ENCODE results near the gene ERCC6.

Gene ERCC6

GRCh38 chr10:49543604-49544003 is 4.7 kb upstream of the ERCC6 start:
- no peak for DNase-seq

- no peak for DNase-seq
Measured at GRCh38 chr10:49542353-49542752, 3.4 kb upstream of the ERCC6 start.

GRCh38 chr10:49541762-49542161 is 2.8 kb upstream of the ERCC6 start:
- no peak for DNase-seq

GRCh38 chr10:49540056-49540797 is 1.3 kb upstream of the ERCC6 start:
- no peak for DNase-seq

- peak; percentile 82 for DNase-seq
Measured at GRCh38 chr10:49539320-49539885, 482 bp upstream of the ERCC6 start.

GRCh38 chr10:49534670-49535381 is 4.1 kb downstream of the ERCC6 start:
- DNase-seq: no peak

- no peak for DNase-seq
Measured at GRCh38 chr10:49532461-49532860, 6.5 kb downstream of the ERCC6 start.

GRCh38 chr10:49528977-49529506 is 9.9 kb downstream of the ERCC6 start:
- no peak for DNase-seq

GRCh38 chr10:49527850-49528249 is 11.1 kb downstream of the ERCC6 start:
- DNase-seq: no peak

- DNase-seq: no peak
Measured at GRCh38 chr10:49527061-49527460, 11.9 kb downstream of the ERCC6 start.

GRCh38 chr10:49526619-49527018 is 12.3 kb downstream of the ERCC6 start:
- no peak for DNase-seq

GRCh38 chr10:49524496-49524895 is 14.4 kb downstream of the ERCC6 start:
- no peak for DNase-seq

GRCh38 chr10:49523301-49523700 is 15.6 kb downstream of the ERCC6 start:
- DNase-seq: no peak

GRCh38 chr10:49521062-49521461 is 17.9 kb downstream of the ERCC6 start:
- DNase-seq: no peak

GRCh38 chr10:49520122-49520775 is 18.7 kb downstream of the ERCC6 start:
- no peak for DNase-seq

GRCh38 chr10:49519717-49520116 is 19.2 kb downstream of the ERCC6 start:
- no peak for DNase-seq

- no peak for DNase-seq
Measured at GRCh38 chr10:49518982-49519578, 19.8 kb downstream of the ERCC6 start.

- DNase-seq: no peak
Measured at GRCh38 chr10:49518566-49518965, 20.4 kb downstream of the ERCC6 start.

GRCh38 chr10:49516216-49516970 is 22.5 kb downstream of the ERCC6 start:
- no peak for DNase-seq

GRCh38 chr10:49512121-49512809 is 26.7 kb downstream of the ERCC6 start:
- no peak for DNase-seq

GRCh38 chr10:49509771-49510303 is 29.1 kb downstream of the ERCC6 start:
- DNase-seq: peak; percentile 61

All from islet precursor cell (in vitro differentiated cells).